ENCODE data around the gene WIPF3.

DNA sequence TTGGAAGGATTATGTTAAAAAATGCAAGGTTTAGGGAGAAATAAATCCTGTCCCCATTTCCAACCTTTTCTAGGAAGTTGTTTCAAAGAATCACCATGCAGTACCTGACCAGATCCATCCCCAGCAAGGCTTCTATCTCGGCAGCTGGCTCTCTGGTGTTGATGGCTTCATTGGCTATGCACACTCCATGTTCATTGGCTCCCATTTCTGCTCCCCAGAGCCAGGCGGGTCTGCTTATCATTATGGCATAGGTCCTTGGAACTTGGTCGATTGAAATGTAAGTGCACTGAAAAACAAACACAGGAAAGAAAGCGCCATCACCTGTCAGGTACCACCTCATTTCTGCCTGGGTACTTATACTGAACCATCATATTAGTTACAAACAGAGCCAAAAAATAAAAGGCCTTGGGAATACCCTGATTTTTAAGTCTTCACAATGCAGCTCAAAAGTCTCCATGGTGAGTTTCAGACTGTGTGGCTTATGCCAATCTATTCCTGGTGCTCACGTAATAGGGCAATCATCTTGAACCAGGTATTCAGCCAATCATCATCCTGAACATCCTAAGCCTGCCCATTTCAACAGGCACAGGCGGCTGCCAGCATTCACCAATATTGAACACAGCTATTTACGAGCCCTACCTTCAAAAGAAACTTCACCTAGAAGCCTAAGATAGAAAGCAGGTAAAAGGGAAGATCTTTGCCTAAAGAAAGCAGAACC is 148.9 kb downstream of the WIPF3 start:
- TF ChIP-seq EZH2 (IDR thresholded peaks at IDR 0.05; ENCODE audit: borderline replicate concordance, low read length), result no peak
- TF ChIP-seq, protein P1, sequence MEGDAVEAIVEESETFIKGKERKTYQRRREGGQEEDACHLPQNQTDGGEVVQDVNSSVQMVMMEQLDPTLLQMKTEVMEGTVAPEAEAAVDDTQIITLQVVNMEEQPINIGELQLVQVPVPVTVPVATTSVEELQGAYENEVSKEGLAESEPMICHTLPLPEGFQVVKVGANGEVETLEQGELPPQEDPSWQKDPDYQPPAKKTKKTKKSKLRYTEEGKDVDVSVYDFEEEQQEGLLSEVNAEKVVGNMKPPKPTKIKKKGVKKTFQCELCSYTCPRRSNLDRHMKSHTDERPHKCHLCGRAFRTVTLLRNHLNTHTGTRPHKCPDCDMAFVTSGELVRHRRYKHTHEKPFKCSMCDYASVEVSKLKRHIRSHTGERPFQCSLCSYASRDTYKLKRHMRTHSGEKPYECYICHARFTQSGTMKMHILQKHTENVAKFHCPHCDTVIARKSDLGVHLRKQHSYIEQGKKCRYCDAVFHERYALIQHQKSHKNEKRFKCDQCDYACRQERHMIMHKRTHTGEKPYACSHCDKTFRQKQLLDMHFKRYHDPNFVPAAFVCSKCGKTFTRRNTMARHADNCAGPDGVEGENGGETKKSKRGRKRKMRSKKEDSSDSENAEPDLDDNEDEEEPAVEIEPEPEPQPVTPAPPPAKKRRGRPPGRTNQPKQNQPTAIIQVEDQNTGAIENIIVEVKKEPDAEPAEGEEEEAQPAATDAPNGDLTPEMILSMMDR (conservative IDR thresholded peaks at IDR 0.05 in 1 of 2, IDR thresholded peaks at IDR 0.05 in 1 of 2; ENCODE audit: extremely low read depth in 1 of 2, insufficient read depth in 1 of 2, low read depth in 1 of 2, low read length in 2 of 2), result no peak
